Prostate gland (tissue), 2 donors: ENCODE results near the gene GPR183. TPM values are rescaled to one million over a fixed set of nuclear protein-coding genes. Genes with fewer than 3 reads are reported as not detected.

Experiments
- DNase-seq: peaks from one replicate; pipeline ENCODE4 v3.0.0-alpha.2; 2019; ENCODE audit warnings: low spot score
- H3K27ac ChIP-seq, 2 donors: fragments of 200-600 bp; sonication (generic); 2 replicates each; pipeline ENCODE4 v1.5.1; 2017 to 2019
- H3K27me3 ChIP-seq: fragments of 200-600 bp; sonication (generic); replicated peaks from 2 replicates; pipeline ENCODE4 v1.5.1; 2019; ENCODE audit not compliant: insufficient read depth
- H3K36me3 ChIP-seq, 2 donors: fragments of 200-600 bp; sonication (generic); 1 replicate in 1 of 2; 2 replicates in 1 of 2; pipeline versions ENCODE4 v1.5.1 to v1.8.1; 2017 to 2019
- H3K4me1 ChIP-seq: fragments of 200-600 bp; sonication (generic); replicated peaks from 2 replicates; pipeline ENCODE4 v1.5.1; 2019
- H3K4me3 ChIP-seq, 2 donors: fragments of 200-600 bp; sonication (generic); 2 replicates each; pipeline ENCODE4 v1.5.1; 2017 to 2019
- H3K9me3 ChIP-seq: fragments of 200-600 bp; sonication (generic); 2 replicates; pipeline ENCODE4 v1.5.1; 2017
- POLR2A ChIP-seq: fragments of 450-650 bp; IDR thresholded peaks from one replicate; pipeline ENCODE4 v1.6.1; 2016; ENCODE audit warnings: antibody characterized with exemption, mild to moderate bottlenecking
- POLR2AphosphoS5 ChIP-seq: sonication (generic); formaldehyde crosslinking; IDR thresholded peaks from one replicate; pipeline ENCODE4 v1.6.1; 2017; ENCODE audit warnings: antibody characterized with exemption
- whole genome bisulfite sequencing: methylation state at CpG from one replicate; pipeline ENCODE4 v1.1.5; 2018; 5-methylcytosine and 5-hydroxymethylcytosine counted together
- intact Hi-C: fragments of 100-400 bp; cut with DNase I; formaldehyde crosslinking; loops from one replicate; pipeline ENCODE4 v1.14.2; 2022
- total RNA-seq, 2 donors: library from RNA; depleted of rRNA; stranded (reverse); fragments of >200 nt; gene quantifications; one replicate each; pipeline ENCODE4 v1.1.0, GENCODE V29; 2016
- TF ChIP-seq, protein P1 (sequence below), 4 experiments: fragments of 200-600 bp in 2 of 4; fragments of 450-650 bp in 2 of 4; sonication (generic) in 2 of 4; IDR thresholded peaks; 1 replicate in 3 of 4; 2 replicates in 1 of 4; pipeline ENCODE4 v1.5.1; 2016 to 2019; ENCODE audit warnings: antibody characterized with exemption in 4 of 4, mild to moderate bottlenecking in 2 of 4, moderate library complexity in 2 of 4

The GPR183 gene
- total RNA-seq, 2 donors from 2014 or later: 2.6 to 3.8 TPM

DNA sequence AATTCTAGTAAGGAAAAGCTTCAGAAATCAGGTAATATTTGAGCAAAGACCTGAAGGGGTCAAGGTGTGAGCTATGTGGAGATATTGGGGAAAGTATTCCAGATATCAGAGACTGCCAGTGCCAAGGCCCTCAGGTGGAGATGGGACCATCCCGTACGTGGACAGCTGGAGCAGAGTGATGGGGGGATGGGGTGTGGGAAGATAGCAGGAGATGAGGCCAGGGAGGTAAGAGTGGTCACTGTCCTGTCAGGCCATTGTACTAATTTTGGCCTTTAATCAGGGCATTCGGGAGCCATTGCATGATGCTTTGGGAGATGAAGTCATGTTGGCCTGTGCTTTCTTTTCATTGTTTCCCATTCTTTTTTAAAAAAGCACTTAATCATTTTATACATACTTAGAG is 36.0 kb downstream of the GPR183 start:
- H3K4me3 ChIP-seq: no peak overlapping the region
- no peaks in the 10 kb centered on the region for H3K9me3 ChIP-seq
- H3K27me3 ChIP-seq: no peaks in the 10 kb centered on the region
- H3K27ac ChIP-seq: no peak overlapping the region
- intact Hi-C loops: no loop called here
- 84% methylated on average over 3 of the region's 3 CpGs for WGBS
- no peaks in the 10 kb centered on the region for H3K36me3 ChIP-seq
- TF ChIP-seq POLR2AphosphoS5: no peak
- TF ChIP-seq, protein P1, sequence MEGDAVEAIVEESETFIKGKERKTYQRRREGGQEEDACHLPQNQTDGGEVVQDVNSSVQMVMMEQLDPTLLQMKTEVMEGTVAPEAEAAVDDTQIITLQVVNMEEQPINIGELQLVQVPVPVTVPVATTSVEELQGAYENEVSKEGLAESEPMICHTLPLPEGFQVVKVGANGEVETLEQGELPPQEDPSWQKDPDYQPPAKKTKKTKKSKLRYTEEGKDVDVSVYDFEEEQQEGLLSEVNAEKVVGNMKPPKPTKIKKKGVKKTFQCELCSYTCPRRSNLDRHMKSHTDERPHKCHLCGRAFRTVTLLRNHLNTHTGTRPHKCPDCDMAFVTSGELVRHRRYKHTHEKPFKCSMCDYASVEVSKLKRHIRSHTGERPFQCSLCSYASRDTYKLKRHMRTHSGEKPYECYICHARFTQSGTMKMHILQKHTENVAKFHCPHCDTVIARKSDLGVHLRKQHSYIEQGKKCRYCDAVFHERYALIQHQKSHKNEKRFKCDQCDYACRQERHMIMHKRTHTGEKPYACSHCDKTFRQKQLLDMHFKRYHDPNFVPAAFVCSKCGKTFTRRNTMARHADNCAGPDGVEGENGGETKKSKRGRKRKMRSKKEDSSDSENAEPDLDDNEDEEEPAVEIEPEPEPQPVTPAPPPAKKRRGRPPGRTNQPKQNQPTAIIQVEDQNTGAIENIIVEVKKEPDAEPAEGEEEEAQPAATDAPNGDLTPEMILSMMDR (IDR thresholded peaks at IDR 0.05): no peak
- no peak for TF ChIP-seq POLR2A
- no peak for DNase-seq
- no peaks in the 10 kb centered on the region for H3K4me1 ChIP-seq

DNA sequence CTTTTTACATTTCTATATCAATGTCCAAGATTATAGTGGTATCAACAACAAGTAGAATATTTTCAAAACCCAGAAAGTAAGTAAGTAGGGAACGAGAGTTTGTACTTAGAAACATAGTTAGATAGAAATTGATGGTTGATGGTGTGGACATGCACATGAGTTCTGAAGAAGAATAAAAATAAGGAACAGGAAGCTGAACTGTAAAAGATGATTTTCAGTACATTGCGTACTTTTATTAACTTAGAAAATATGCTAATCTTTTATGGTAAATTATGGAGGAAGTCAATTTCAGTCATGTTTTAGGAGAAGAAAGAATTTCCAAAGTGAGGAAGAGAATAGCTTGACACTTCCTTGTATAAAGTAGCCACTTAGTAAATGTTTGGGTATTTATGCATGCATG is 36.7 kb downstream of the GPR183 start:
- no peaks in the 10 kb centered on the region for H3K36me3 ChIP-seq
- intact Hi-C loops: no loop called here
- no peaks in the 10 kb centered on the region for H3K4me1 ChIP-seq
- H3K27me3 ChIP-seq: no peaks in the 10 kb centered on the region
- TF ChIP-seq POLR2AphosphoS5: no peak
- 87% methylated on average over 2 of the region's 2 CpGs for WGBS
- DNase-seq: no peak
- H3K9me3 ChIP-seq: no peaks in the 10 kb centered on the region
- no peak overlapping the region for H3K4me3 ChIP-seq
- H3K27ac ChIP-seq: no peak overlapping the region

DNA sequence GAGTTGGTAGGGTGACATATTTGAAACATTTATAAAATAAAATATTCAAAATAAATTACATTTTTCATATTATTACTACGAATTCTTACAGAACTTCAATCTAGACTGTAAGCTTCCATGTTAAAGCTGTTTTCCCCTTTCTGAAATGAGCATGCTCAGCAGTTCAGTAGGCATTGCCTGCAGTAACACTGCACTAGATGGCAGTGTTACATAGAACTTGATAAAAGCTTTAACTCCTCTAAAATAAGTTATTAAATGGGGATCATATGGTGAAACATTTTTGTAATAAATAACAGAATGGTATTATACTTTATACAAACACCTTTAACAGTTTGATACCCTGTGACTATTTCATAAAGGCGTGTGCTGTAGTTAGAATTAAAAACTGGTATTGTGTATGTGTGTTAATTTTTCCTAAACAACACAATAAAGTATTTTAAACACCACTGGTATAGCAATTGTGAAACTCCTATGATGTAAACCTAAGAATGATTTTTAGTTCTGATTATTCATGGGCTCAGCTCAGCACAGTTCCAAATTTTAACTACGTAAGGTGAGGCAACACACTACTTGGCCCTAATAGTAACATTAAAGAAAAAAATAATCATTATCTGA is 37.5 kb downstream of the GPR183 start:
- H3K27me3 ChIP-seq: no peaks in the 10 kb centered on the region
- H3K9me3 ChIP-seq: no peaks in the 10 kb centered on the region
- H3K4me3 ChIP-seq: no peak overlapping the region
- H3K4me1 ChIP-seq: no peaks in the 10 kb centered on the region
- WGBS: 70% methylated on average over 3 of the region's 3 CpGs
- no peak for TF ChIP-seq POLR2A
- TF ChIP-seq, protein P1 (IDR thresholded peaks at IDR 0.05): peak in 3 of 4 experiments; percentile 54 to 66 (median 66)
- intact Hi-C loops: loop anchor here (2.0 kb wide), 1 partner anchor 165 kb away; no protein-coding TSS in a partner anchor
- DNase-seq: no peak
- H3K27ac ChIP-seq: no peak overlapping the region
- H3K36me3 ChIP-seq: no peaks in the 10 kb centered on the region

DNA sequence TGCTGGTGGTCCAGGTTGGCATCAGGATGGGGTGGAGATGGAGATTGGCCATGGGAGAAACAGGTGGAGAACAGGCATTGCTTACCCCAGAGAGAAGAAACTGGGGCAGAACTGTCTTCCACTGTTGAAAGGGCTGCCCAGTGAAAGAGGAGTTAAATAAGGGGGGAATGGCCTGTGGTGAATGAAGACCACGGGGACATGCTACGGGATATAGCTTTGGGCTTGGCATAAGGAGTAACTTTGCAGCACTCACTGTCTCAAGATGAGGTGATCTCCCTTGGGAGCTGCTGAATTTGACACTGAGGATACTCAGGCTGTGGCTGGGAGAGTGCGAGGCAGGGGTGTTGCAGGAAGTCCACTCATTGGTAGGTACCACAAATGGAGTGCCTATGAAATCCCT is 38.4 kb downstream of the GPR183 start:
- no peaks in the 10 kb centered on the region for H3K4me1 ChIP-seq
- TF ChIP-seq, protein P1 (IDR thresholded peaks at IDR 0.05): no peak
- TF ChIP-seq POLR2A: no peak
- TF ChIP-seq POLR2AphosphoS5: no peak
- H3K36me3 ChIP-seq: no peaks in the 10 kb centered on the region
- no peaks in the 10 kb centered on the region for H3K27me3 ChIP-seq
- no peak overlapping the region for H3K4me3 ChIP-seq
- 85% methylated on average over 3 of the region's 3 CpGs for WGBS
- DNase-seq: no peak
- intact Hi-C loops: loop anchor here (2.0 kb wide), 1 partner anchor 166 kb away; no protein-coding TSS in a partner anchor
- no peak overlapping the region for H3K27ac ChIP-seq
- no peaks in the 10 kb centered on the region for H3K9me3 ChIP-seq

DNA sequence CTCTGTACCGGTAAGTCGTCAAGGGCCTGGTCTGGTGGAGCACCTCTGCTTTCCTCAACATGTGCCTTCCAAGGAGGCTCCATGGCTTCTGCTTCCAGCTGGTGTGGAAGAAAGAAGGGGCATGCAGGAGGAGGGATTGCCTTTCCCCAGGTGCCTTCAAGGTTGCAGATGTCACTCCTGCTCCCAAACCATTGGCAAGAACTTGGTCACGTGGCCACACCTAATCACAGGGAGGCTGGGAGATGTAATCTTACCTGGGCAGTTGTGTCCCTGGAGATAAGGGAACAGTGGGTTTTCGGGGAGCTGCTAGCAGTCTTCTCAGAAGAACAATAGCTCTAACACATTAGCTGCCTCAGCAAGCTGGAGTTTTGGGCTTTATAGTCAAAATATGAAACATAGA is 39.3 kb downstream of the GPR183 start:
- intact Hi-C loops: loop anchor here (2.0 kb wide), 1 partner anchor 167 kb away; no protein-coding TSS in a partner anchor
- 90% methylated on average over 4 of the region's 4 CpGs for WGBS
- H3K27me3 ChIP-seq: no peaks in the 10 kb centered on the region
- no peaks in the 10 kb centered on the region for H3K4me1 ChIP-seq
- no peak for DNase-seq
- TF ChIP-seq POLR2A: no peak
- no peak for TF ChIP-seq POLR2AphosphoS5
- TF ChIP-seq, protein P1 (IDR thresholded peaks at IDR 0.05): no peak
- no peaks in the 10 kb centered on the region for H3K9me3 ChIP-seq
- no peak overlapping the region for H3K27ac ChIP-seq
- no peak overlapping the region for H3K4me3 ChIP-seq
- H3K36me3 ChIP-seq: no peaks in the 10 kb centered on the region
